ENCODE results near the gene MFGE8.
"Not testable (repeated sequence)": the region's sequence is repeated elsewhere in the genome, so short reads cannot be mapped to it uniquely, and the experiment has no call there.

The MFGE8 gene

DNA sequence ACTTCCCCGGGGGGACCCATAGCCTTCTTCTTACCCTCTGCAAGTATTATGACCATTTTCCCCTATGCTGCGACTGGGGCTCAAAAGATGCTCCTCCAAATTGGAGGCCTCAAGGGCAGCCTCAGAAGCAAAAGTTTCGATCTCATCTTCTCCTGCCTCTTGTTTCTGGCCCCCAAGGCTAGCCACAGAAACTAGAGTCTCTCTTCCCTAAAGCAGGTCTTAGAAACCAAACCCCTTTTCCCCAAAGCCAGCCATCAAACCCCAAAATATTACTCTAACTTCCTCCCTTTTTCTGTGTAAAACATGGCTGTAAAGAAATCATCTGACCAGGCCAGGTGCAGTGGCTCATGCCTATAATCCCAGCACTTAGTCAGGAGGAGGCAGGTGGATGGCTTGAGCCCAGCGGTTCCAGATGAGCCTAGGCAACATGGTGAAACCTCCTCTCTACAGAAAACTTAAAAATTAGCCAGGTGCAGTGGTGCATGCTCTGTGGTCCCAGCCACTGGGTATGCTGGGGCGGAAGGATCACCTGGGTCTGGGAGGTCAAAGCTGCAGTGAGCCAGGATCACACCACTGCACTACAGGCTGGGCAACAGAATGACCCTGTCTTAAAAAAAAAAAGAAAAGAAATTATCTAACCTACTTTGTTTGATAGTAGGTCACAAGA lies 36.7 kb upstream of the MFGE8 start:
- TF ChIP-seq, protein P1, sequence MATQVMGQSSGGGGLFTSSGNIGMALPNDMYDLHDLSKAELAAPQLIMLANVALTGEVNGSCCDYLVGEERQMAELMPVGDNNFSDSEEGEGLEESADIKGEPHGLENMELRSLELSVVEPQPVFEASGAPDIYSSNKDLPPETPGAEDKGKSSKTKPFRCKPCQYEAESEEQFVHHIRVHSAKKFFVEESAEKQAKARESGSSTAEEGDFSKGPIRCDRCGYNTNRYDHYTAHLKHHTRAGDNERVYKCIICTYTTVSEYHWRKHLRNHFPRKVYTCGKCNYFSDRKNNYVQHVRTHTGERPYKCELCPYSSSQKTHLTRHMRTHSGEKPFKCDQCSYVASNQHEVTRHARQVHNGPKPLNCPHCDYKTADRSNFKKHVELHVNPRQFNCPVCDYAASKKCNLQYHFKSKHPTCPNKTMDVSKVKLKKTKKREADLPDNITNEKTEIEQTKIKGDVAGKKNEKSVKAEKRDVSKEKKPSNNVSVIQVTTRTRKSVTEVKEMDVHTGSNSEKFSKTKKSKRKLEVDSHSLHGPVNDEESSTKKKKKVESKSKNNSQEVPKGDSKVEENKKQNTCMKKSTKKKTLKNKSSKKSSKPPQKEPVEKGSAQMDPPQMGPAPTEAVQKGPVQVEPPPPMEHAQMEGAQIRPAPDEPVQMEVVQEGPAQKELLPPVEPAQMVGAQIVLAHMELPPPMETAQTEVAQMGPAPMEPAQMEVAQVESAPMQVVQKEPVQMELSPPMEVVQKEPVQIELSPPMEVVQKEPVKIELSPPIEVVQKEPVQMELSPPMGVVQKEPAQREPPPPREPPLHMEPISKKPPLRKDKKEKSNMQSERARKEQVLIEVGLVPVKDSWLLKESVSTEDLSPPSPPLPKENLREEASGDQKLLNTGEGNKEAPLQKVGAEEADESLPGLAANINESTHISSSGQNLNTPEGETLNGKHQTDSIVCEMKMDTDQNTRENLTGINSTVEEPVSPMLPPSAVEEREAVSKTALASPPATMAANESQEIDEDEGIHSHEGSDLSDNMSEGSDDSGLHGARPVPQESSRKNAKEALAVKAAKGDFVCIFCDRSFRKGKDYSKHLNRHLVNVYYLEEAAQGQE (IDR thresholded peaks at IDR 0.05; ENCODE audit: insufficient replicate concordance, low read depth): no peak
- TF ChIP-seq, protein P2, sequence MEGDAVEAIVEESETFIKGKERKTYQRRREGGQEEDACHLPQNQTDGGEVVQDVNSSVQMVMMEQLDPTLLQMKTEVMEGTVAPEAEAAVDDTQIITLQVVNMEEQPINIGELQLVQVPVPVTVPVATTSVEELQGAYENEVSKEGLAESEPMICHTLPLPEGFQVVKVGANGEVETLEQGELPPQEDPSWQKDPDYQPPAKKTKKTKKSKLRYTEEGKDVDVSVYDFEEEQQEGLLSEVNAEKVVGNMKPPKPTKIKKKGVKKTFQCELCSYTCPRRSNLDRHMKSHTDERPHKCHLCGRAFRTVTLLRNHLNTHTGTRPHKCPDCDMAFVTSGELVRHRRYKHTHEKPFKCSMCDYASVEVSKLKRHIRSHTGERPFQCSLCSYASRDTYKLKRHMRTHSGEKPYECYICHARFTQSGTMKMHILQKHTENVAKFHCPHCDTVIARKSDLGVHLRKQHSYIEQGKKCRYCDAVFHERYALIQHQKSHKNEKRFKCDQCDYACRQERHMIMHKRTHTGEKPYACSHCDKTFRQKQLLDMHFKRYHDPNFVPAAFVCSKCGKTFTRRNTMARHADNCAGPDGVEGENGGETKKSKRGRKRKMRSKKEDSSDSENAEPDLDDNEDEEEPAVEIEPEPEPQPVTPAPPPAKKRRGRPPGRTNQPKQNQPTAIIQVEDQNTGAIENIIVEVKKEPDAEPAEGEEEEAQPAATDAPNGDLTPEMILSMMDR (IDR thresholded peaks at IDR 0.05; ENCODE audit: insufficient read depth, low read length): no peak
- TF ChIP-seq SPI1 (IDR thresholded peaks at IDR 0.05; ENCODE audit: borderline replicate concordance, low read depth) (no peak), POLR2AphosphoS5 (IDR thresholded peaks at IDR 0.05; ENCODE audit: low read depth) (no peak), GABPA (IDR thresholded peaks at IDR 0.05; ENCODE audit: low read depth) (no peak)
- Histone ChIP-seq H3K27me3 (ENCODE audit: insufficient read depth, poor library complexity, severe bottlenecking) (no peaks in the 10 kb centered on the region), H3K27ac (replicated peaks) (no peak overlapping the region), H3K4me3 (replicated peaks; ENCODE audit: insufficient read depth, low read length) (no peak overlapping the region)
- DNase-seq (ENCODE audit: low read depth in 1 of 2, low spot score in 1 of 2): no peak

DNA sequence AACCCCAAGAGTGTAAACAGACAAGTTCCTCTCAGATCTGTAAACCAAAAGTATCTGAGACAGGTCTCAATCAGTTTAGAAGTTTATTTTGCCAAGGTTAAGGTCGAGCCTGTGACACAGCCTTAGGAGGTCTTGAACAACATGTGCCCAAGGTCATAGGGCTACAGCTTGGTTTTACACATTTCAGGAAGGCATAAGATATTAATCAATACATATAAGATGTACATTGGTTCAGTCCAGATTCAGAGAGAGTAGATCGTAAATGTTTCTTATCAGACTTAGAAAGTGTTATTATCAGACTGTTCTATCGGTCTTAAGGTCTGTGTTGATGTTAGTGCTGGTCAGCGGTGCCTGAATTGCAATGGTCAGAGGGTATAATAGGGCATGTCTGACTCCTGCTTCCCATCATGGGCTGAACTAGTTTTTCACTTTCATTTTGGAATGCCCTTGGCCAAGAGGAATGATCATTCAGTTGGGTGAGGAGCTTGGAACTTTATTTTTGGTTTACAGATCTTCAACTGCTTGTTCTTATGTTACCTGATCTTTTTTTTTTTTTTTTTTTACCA lies 27.0 kb upstream of the MFGE8 start:
- TF ChIP-seq, protein P1 (IDR thresholded peaks at IDR 0.05; ENCODE audit: insufficient replicate concordance, low read depth): no peak
- TF ChIP-seq GABPA (IDR thresholded peaks at IDR 0.05; ENCODE audit: low read depth): no peak
- Histone ChIP-seq H3K27me3 (ENCODE audit: insufficient read depth, poor library complexity, severe bottlenecking) (no peaks in the 10 kb centered on the region), H3K27ac (replicated peaks) (no peak overlapping the region), H3K4me3 (replicated peaks; ENCODE audit: insufficient read depth, low read length) (no peak overlapping the region)
- DNase-seq (ENCODE audit: low read depth in 1 of 2, low spot score in 1 of 2): no peak

DNA sequence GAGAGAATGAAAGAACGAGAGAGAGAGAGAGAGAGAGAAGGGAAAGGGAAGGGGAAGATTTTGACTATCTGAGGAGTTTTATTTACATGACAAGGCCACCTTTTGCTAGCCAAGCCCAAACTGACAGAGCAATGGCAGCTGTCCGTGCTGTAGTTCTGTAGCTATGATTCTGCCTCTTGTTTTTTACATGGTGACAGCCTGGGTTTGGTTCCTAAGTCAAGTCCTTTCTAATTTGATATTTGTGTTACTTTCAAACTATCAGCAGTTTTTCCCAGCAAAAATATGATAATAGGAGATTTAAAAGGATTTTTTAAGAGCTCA lies 26.3 kb upstream of the MFGE8 start:
- DNase-seq (ENCODE audit: low read depth in 1 of 2, low spot score in 1 of 2): no peak
- Histone ChIP-seq H3K27me3 (ENCODE audit: insufficient read depth, poor library complexity, severe bottlenecking) (no peaks in the 10 kb centered on the region), H3K27ac (replicated peaks) (no peak overlapping the region), H3K4me3 (replicated peaks; ENCODE audit: insufficient read depth, low read length) (no peak overlapping the region)
- no peak for TF ChIP-seq GABPA (IDR thresholded peaks at IDR 0.05; ENCODE audit: low read depth)

DNA sequence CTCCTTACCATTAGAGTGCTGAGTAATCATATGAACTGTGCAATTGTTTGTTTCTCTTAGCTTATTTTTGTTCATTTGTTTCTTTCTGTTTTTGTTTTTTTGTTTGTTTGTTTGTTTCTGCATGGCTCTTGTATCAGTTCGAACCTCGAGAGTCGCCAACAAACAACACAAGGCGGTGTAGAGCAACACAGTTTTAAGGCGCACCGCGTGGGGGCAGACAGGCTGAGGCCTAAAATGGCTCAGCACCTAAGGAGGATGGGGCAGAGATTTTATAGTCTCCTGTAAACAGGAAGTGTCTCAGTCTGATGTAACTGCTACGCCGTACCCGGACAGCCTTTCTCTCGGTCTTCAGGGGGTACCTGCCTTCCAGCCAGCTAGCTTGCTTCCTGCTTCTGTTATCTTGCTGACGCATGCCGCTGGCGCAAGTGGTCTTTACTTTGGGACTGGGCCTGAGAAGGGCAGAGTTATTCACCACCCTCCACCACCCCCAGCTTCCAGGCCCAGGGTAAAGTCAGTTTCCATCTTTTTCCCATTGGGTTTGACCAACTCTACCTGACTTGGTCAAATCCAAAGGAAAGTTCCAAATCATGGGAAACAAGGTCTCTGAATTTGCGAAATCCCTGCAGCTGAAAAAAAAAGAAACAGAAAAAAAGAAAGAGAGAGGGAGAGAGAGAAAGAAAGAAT lies 25.8 kb upstream of the MFGE8 start:
- DNase-seq (ENCODE audit: low read depth in 1 of 2, low spot score in 1 of 2): no peak
- H3K27ac ChIP-seq (replicated peaks): no peak overlapping the region
- no peak for TF ChIP-seq GABPA (IDR thresholded peaks at IDR 0.05; ENCODE audit: low read depth)
- TF ChIP-seq, protein P1 (IDR thresholded peaks at IDR 0.05; ENCODE audit: insufficient replicate concordance, low read depth): no peak
- TF ChIP-seq, protein P2 (IDR thresholded peaks at IDR 0.05; ENCODE audit: insufficient read depth, low read length): no peak
- TF ChIP-seq POLR2AphosphoS5 (IDR thresholded peaks at IDR 0.05; ENCODE audit: low read depth): no peak
- TF ChIP-seq SPI1 (IDR thresholded peaks at IDR 0.05; ENCODE audit: borderline replicate concordance, low read depth): no peak

DNA sequence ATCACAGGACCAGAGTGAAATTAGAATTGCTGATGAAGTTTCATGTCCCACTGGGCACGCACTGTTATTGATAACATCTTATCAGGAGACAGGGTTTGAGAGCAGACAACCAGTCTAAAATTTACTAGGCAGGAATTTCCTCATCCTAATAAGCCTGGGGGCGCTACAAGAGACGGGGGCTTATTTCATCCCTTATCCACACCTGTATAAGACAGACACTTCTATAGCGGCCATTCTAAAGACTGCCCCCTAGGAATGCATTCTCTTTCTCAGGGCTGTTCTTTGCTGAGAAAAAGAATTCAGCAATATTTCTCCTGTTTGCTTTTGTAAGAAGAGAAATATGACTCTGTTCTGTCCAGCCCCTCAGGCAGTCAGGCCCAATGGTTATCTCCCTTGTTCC lies 21.3 kb upstream of the MFGE8 start:
- not testable (repeated sequence) for H3K27ac ChIP-seq (replicated peaks); H3K27me3 ChIP-seq (ENCODE audit: insufficient read depth, poor library complexity, severe bottlenecking); H3K4me3 ChIP-seq (replicated peaks; ENCODE audit: insufficient read depth, low read length); DNase-seq (ENCODE audit: low read depth in 1 of 2, low spot score in 1 of 2)

More for the DNA sequence above, 25.8 kb upstream of the MFGE8 start:
- H3K4me3 ChIP-seq (replicated peaks; ENCODE audit: insufficient read depth, low read length): no peak overlapping the region
- no peaks in the 10 kb centered on the region for H3K27me3 ChIP-seq (ENCODE audit: insufficient read depth, poor library complexity, severe bottlenecking)

Measured in HL-60 (cell line).